Activated naive CD8-positive, alpha-beta T cell treated with anti-CD3 and anti-CD28 coated beads, Interleukin-2, amount 10 ng/mL, durations not matched to agents 7 days and 5 days (primary cell): Measurements from ENCODE around the gene KRTAP13-1. TPM values are rescaled to one million over a fixed set of nuclear protein-coding genes. Genes with fewer than 3 reads are reported as not detected.

Experiments used
- ATAC-seq: fragments of 150-1000 bp; cut with Tn5 transposase; one replicate; pipeline ENCODE4 v1.10.0; 2021; ENCODE audit warnings: low read depth, moderate library complexity
- POLR2A ChIA-PET: fragments of 350-600 bp; sonication (Branson Sonifier 250); formaldehyde crosslinking; loops from one replicate; lab custom pipeline; 2021; ENCODE audit warnings: antibody characterized with exemption; lab: Charles Lee
- DNase-seq: peaks from one replicate; pipeline ENCODE4 v3.0.0; 2021
- H3K27ac Mint-ChIP-seq: one replicate; pipeline ENCODE4 v1.8.0; 2022; ENCODE audit warnings: mild to moderate bottlenecking, mixed read lengths
- H3K27me3 Mint-ChIP-seq: one replicate; pipeline ENCODE4 v1.8.0; 2022; ENCODE audit warnings: mild to moderate bottlenecking, moderate library complexity, mixed read lengths
- H3K36me3 Mint-ChIP-seq: one replicate; pipeline ENCODE4 v1.8.0; 2021; ENCODE audit warnings: mild to moderate bottlenecking, mixed read lengths
- H3K4me1 Mint-ChIP-seq: one replicate; pipeline ENCODE4 v1.8.0; 2021; ENCODE audit warnings: mixed read lengths
- H3K4me3 Mint-ChIP-seq: one replicate; pipeline ENCODE4 v1.8.0; 2022; ENCODE audit warnings: mild to moderate bottlenecking, moderate library complexity, mixed read lengths
- H3K9me3 Mint-ChIP-seq: one replicate; pipeline ENCODE4 v1.8.0; 2021; ENCODE audit warnings: mixed read lengths
- microRNA-seq: library from miRNA; unstranded; fragments of <30 nt; microRNA quantifications from one replicate; pipeline ENCODE4 v1.2.0, GENCODE V29; 2022
- total RNA-seq, 2 experiments: library from RNA; stranded (reverse); gene quantifications; one replicate each; pipeline ENCODE4 v1.2.3, GENCODE V29; 2021

KRTAP13-1 gene
- total RNA-seq, 2 experiments from 2014 or later = not detected

- Mint-ChIP-seq H3K27me3 (peaks cover 4% of the 10 kb centered on the region), H3K4me1 (no peaks in the 10 kb centered on the region), H3K27ac (no peak within 1 kb of the TSS), H3K4me3 (no peak within 1 kb of the TSS), H3K36me3 (no peaks in the 10 kb centered on the region), H3K9me3 (no peaks in the 10 kb centered on the region)
- DNase-seq (no peak), ATAC-seq (no peak)
- POLR2A ChIA-PET = no interaction called here
These were observed 34.4 kb downstream of the KRTAP13-1 start, which contains the start of gene KRTAP13-4 for GRCh38 chr21:30430170-30430655. TSS of gene KRTAP13-4 (plus strand) at chr21:30430220. CDS start at chr21:30430276, 56 bp downstream.

GRCh38 chr21:30434033-30434631, 38.3 kb downstream of the KRTAP13-1 start:
- Mint-ChIP-seq H3K9me3 (no peaks in the 10 kb centered on the region), H3K4me3 (no peak overlapping the region), H3K27me3 (peaks cover 4% of the 10 kb centered on the region), H3K4me1 (no peaks in the 10 kb centered on the region), H3K27ac (no peak overlapping the region), H3K36me3 (no peaks in the 10 kb centered on the region)
- POLR2A ChIA-PET = no interaction called here
- peak; percentile 47 for ATAC-seq
- no peak for DNase-seq

GRCh38 chr21:30437010-30437565, 41.3 kb downstream of the KRTAP13-1 start:
- H3K27me3 Mint-ChIP-seq = peaks cover 4% of the 10 kb centered on the region
- no peaks in the 10 kb centered on the region for H3K36me3 Mint-ChIP-seq
- no peaks in the 10 kb centered on the region for H3K9me3 Mint-ChIP-seq
- H3K4me3 Mint-ChIP-seq = no peak overlapping the region
- no peak for DNase-seq
- H3K4me1 Mint-ChIP-seq = no peaks in the 10 kb centered on the region
- no peak for ATAC-seq
- POLR2A ChIA-PET = no interaction called here
- H3K27ac Mint-ChIP-seq = no peak overlapping the region

GRCh38 chr21:30439975-30440374, 44.1 kb downstream of the KRTAP13-1 start, which contains the start of gene KRTAP15-1:
TSS of gene KRTAP15-1 (plus strand) at chr21:30440275. CDS start at chr21:30440328, 53 bp downstream.
- Mint-ChIP-seq H3K27ac (no peak within 1 kb of the TSS), H3K9me3 (no peaks in the 10 kb centered on the region), H3K4me3 (no peak within 1 kb of the TSS), H3K36me3 (no peaks in the 10 kb centered on the region), H3K4me1 (no peaks in the 10 kb centered on the region), H3K27me3 (no peaks in the 10 kb centered on the region)
- DNase-seq (no peak), ATAC-seq (no peak)
- POLR2A ChIA-PET = no interaction called here

- Mint-ChIP-seq H3K27me3 (no peaks in the 10 kb centered on the region), H3K4me3 (no peak overlapping the region), H3K9me3 (no peaks in the 10 kb centered on the region), H3K36me3 (no peaks in the 10 kb centered on the region), H3K4me1 (peaks cover 3% of the 10 kb centered on the region), H3K27ac (no peak overlapping the region)
- no peak for DNase-seq
- POLR2A ChIA-PET = no interaction called here
- ATAC-seq = no peak
These were observed 47.4 kb downstream of the KRTAP13-1 start for GRCh38 chr21:30443226-30443625.

- Mint-ChIP-seq H3K4me3 (no peak overlapping the region), H3K4me1 (peaks cover 3% of the 10 kb centered on the region), H3K9me3 (no peaks in the 10 kb centered on the region), H3K27me3 (no peaks in the 10 kb centered on the region), H3K36me3 (no peaks in the 10 kb centered on the region), H3K27ac (no peak overlapping the region)
- no peak for ATAC-seq
- POLR2A ChIA-PET = no interaction called here
- DNase-seq = no peak
These were observed 48.4 kb downstream of the KRTAP13-1 start for GRCh38 chr21:30444204-30444603.

Small RNA genes within 50 kb of the gene (microRNA-seq; reads per million reads assigned to microRNA genes)
- gene MIR4327 = not detected

Other genes starting within 250 kb of the KRTAP13-1 start
- not detected for gene CLDN17, start 229.2 kb upstream of the KRTAP13-1 start, total RNA-seq
- not detected for gene CLDN8, start 179.9 kb upstream of the KRTAP13-1 start, total RNA-seq
- gene KRTAP24-1, start 113.1 kb upstream of the KRTAP13-1 start, total RNA-seq = not detected
- not detected for gene KRTAP25-1, start 106.5 kb upstream of the KRTAP13-1 start, total RNA-seq
- gene KRTAP26-1, start 75.7 kb upstream of the KRTAP13-1 start, total RNA-seq = not detected
- not detected for gene KRTAP27-1, start 58.3 kb upstream of the KRTAP13-1 start, total RNA-seq
- not detected for gene KRTAP23-1, start 47.4 kb upstream of the KRTAP13-1 start, total RNA-seq
- not detected for gene KRTAP13-2, start 23.8 kb upstream of the KRTAP13-1 start, total RNA-seq
- gene KRTAP13-3, start 29.9 kb downstream of the KRTAP13-1 start, total RNA-seq = not detected
- gene KRTAP13-4, start 34.2 kb downstream of the KRTAP13-1 start, total RNA-seq = not detected
- not detected for gene KRTAP15-1, start 44.2 kb downstream of the KRTAP13-1 start, total RNA-seq
- not detected for gene KRTAP19-1, start 84.3 kb downstream of the KRTAP13-1 start, total RNA-seq
- not detected for gene KRTAP19-2, start 91.4 kb downstream of the KRTAP13-1 start, total RNA-seq
- gene KRTAP19-3, start 96.0 kb downstream of the KRTAP13-1 start, total RNA-seq = not detected
- gene KRTAP19-4, start 101.1 kb downstream of the KRTAP13-1 start, total RNA-seq = not detected
- not detected for gene KRTAP19-5, start 106.1 kb downstream of the KRTAP13-1 start, total RNA-seq
- not detected for gene KRTAP19-6, start 145.8 kb downstream of the KRTAP13-1 start, total RNA-seq
- gene KRTAP19-7, start 165.3 kb downstream of the KRTAP13-1 start, total RNA-seq = not detected
- gene KRTAP22-2, start 194.4 kb downstream of the KRTAP13-1 start, total RNA-seq = not detected
- gene KRTAP6-3, start 196.4 kb downstream of the KRTAP13-1 start, total RNA-seq = not detected
- not detected for gene KRTAP6-2, start 202.9 kb downstream of the KRTAP13-1 start, total RNA-seq
- not detected for gene KRTAP22-1, start 205.1 kb downstream of the KRTAP13-1 start, total RNA-seq
- gene KRTAP6-1, start 217.9 kb downstream of the KRTAP13-1 start, total RNA-seq = not detected
- not detected for gene KRTAP20-1, start 220.4 kb downstream of the KRTAP13-1 start, total RNA-seq
- not detected for gene KRTAP20-4, start 224.6 kb downstream of the KRTAP13-1 start, total RNA-seq
- gene KRTAP20-2, start 239.2 kb downstream of the KRTAP13-1 start, total RNA-seq = not detected
- not detected for gene KRTAP20-3, start 246.8 kb downstream of the KRTAP13-1 start, total RNA-seq